GM19438 (cell line): Measurements from ENCODE around the gene FOLR1.

Experiments used
- ATAC-seq: cut with Tn5 transposase; IDR thresholded peaks from one replicate; pipeline ENCODE4 v1.9.1; 2021; ENCODE audit warnings: low read depth; ENCODE audit not compliant: unreplicated experiment

Gene FOLR1

DNA sequence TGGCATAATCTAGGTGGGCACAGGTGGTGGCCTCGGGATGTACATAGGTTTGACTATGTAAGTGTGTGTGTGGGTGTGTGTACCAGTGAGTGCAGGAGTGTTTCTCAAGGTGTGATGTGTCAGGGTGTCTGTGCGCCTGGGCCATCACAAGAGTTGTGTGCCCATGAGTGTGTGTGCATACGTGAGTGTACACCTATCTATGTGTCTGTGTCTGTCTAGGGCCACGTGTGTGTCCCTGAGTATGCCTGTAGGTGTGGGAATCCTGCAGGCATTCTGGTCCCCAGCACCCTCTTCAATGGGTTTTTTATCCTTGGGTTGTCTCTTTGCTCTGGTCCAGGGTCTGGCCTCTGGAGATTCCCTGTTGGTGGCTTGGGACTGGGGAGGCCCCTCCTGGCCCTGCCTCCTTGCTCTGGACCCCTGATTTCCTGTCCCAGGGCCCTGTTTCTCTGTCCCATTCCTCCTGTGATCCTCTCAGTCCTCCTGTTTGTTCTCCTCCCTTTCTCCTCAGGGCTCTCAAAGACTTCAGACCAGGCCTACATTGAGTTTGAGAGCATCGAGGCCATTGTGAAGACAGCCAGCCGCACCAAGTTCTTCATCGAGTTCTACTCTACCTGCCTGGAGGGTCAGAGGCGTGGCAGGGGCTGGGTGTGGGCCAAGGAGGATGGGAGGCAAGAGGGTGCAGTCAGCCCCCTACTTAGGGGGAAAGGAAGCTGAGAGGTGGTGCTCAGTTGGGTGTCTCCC lies 42.0 kb downstream of the FOLR1 start:
- ATAC-seq, result no peak

DNA sequence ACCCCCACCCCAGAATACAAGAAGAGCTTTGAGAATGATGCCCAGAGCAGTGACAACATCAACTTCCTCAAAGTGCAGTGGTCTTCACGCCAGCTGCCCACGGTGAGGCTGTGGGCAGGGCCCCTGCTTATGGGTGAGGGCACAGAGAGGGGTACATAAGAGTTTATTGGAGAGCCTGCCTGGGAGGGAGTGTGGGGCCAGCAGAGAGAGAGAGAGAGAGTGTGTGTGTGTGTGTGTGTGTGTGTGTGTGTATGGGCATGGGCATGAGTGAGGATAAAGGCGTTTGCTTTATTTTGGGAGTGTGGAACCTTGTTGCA lies 42.5 kb downstream of the FOLR1 start:
- no peak for ATAC-seq

GRCh38 chr11:72234920-72235319 lies 43.0 kb downstream of the FOLR1 start:
- ATAC-seq, result no peak

GRCh38 chr11:72235351-72236057 lies 43.6 kb downstream of the FOLR1 start:
- no peak for ATAC-seq

- ATAC-seq, result no peak
Measured at GRCh38 chr11:72236083-72236697, 44.2 kb downstream of the FOLR1 start.

DNA sequence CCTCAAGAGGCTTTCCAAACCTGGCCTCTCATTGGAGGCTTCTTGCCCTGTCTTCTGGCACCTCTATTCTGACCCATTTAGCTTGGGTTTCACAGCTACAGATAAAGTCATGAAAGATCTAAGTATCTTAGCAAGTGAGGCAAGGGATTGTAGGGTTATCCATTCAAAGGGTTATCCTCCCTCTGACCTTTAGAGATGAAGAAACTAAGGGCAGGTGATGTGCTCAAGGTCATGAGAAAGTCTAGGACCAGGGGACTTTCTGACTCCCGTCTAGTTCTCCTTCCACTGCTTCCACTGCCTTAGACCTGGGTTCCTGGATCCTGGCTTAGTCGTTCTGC lies 44.8 kb downstream of the FOLR1 start:
- no peak for ATAC-seq

GRCh38 chr11:72237112-72237931 lies 45.4 kb downstream of the FOLR1 start:
- no peak for ATAC-seq

DNA sequence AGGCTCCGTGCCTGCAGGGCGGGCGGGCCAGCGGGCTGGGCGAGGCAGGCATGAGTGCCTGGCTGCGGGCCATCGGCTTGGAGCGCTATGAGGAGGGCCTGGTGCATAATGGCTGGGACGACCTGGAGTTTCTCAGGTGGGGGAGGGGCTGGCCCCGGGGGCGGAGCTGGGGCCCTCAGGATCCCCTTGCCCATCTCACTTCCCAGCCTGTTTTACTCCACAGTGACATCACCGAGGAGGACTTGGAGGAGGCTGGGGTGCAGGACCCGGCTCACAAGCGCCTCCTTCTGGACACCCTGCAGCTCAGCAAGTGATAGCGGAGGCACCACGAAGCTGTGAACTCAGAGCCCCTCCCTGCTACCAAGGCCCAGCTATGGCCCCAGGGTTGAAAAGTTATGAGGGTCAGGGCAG lies 46.1 kb downstream of the FOLR1 start:
- ATAC-seq, result no peak

- ATAC-seq, result no peak
Measured at GRCh38 chr11:72238492-72239312, 46.8 kb downstream of the FOLR1 start.

DNA sequence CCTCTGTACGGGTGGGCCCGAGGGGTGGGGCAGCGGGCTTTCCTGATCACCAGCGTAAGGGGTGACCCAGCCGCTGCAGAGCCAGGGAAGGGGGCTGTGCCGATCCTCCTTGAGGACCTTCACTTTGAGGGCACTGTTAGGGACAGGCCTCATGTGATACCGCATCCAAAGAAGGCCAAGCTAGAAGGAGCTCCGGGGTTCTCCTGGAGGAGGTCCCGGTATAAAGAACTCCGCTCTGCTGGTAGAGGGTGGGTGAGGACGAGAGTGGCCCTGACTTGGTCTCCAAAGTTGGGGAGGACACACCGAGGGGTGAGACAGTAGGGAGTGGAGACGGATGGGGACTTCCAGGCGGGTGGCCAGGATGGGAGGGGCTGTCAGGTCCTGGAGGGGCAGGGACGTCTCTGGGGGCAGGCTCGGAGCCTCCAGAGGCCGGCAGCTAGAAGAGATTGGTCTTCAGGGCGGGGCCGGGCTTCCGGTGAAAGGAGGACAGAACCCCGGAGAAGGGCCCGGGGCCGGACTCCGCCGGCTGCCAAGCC lies 47.4 kb downstream of the FOLR1 start:
- no peak for ATAC-seq

DNA sequence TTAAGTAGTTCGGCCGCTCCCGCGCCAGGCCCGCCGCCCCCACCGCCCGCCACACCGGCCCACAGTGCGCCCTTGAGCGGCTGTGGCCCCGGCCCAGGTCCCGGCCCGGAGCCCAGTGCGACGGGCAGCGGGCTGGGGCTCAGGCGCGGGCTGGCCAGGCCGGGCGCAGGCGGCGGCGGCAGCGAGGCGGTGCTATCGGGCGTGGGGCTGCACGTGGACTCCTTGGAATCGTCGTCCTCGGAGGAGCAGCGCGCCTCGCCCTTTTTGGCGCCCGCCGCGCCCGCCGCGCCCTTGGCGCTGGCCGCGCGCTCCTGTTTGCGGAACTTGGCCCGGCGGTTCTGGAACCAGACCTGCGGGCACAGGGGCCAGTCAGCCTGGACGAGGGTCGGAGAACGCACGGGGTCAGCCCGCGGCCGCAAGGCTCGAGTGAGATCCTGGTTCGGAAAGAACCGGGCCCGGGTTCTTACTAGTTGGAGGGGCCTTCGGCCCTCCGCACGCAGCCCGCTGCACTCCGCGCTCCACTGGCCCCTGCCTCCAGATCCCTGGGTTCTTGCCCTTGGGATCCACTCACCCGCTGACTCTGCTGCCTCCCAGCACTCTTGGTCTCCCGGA lies 48.0 kb downstream of the FOLR1 start:
- no peak for ATAC-seq

DNA sequence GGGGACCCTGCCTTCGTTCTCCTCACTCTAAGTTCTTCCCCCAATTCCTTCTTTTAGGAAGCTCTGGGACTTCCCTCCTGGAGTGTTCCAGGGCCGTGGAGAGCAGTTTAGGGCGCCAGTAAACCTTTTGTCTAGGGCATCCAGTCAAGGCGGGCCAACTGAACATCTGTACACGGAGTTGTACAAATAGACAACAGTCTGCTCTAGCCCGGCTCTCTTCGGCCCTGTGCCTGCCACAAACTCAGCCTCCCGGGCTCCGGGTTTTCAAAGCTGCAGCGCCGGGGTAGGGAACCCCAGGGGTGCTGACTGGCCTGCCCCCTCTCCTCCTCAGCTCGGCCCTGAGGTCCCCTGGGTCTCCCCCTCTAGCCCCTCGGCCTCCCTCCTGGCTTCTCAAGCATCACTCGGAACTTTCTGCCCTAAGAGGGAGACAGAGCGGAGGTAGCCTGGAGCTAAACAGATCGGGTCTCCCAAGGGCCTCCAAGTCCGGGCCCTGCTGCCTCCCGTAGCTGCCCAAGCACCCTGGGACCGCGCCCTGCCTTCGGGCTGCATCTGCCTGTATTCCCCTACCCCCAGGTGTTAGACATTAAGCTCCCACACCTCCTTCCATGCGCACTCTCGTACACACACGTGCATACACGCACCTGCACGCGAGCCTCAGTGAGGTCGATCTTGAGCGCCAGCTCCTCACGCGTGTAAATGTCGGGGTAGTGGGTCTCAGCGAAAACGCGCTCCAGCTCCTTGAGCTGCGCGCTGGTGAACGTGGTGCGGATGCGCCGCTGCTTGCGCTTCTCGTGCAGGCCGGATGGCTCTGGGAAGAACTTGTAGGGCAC lies 48.7 kb downstream of the FOLR1 start:
- no peak for ATAC-seq

GRCh38 chr11:72241291-72241781 lies 49.4 kb downstream of the FOLR1 start:
- no peak for ATAC-seq

GRCh38 chr11:72242141-72242540 lies 50.2 kb downstream of the FOLR1 start:
- no peak for ATAC-seq

DNA sequence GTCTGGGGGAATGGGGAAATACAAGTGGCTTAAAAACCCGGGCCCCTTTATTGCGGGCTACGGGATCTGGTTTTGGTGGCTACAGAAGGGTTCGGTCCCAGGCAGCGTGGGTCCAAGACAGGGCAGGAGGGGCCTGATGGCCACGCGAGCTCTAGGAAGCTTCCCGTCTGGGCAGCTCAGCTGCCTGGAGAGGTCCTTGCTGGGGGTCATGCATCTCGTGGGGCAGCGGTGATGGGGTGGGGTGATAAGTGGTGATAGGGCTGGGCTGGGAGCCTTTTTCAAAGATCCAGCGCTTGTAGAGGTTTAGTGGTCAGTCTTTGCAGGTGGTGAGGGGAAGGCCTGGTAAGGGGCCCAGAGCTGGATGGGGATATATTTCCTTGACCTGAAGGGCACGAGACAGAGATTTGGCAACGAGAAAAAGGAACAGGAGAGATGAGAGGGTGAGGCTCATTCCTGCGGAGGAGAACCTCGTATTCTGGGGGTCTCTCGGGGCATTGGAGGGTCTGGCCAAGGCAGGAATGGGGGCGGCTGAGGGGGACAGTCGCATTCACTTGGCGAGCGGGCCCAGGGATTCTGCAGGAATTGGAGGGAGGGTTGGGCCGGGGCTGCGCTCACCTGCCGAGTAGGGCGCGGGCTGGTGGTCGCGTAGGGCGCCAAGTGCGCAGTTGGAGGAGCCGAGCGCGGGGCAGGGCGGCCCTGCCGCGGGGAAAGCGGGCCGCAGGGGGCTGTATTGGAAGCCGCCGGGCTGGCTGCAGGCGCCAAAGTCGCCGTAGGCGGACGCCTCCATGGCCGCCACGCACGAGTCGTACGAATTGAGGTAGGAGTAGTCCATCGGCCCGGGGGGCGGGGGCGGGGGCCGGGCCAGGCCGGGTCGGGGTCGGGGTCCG lies 51.5 kb downstream of the FOLR1 start:
- ATAC-seq, result no peak

GRCh38 chr11:72244060-72244360 lies 52.1 kb downstream of the FOLR1 start, which contains the start of gene PHOX2A:
PHOX2A (minus strand) TSS chr11:72244176; CDS start chr11:72244004, 172 bp downstream.
- no peak for ATAC-seq

GRCh38 chr11:72244361-72245262 lies 52.7 kb downstream of the FOLR1 start:
- ATAC-seq, result no peak
